Measurements from ENCODE around the gene CDH13.

DNA sequence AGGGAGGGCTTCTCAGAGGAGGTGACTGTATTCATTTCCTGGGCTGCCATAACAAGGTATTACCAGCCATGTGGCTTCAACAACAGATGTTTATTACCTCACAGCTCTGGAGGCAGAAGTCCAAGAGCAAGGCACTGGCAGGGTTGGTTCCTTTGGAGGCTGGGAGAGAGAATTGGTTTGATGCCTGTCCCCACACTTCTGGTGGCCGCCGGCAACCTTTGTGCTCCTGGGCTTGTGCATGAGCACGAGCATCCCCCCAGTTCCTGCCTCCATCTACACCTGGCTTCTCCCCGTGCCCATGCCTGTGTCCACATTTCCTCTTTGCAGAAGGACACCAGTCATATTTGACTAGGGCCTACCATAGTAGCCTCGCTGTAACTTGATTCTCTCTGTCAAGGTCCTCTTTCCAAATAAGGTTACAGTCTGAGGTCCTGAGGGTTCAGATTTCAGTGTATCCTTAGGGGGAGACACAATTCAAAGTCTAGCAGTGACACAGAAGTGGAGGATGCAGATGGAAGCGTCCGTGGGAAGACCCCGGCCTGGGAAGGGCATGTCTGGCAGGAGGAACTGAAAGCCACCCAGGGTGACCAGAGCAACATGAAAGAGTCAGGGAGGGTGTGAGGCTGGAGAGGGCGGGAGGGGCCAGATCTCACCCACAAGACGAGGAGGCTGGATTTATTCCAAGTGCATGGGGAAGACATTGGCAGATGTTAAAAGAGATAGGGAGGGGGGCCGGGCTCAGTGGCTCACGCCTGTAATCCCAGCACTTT, 992.8 kb downstream of the CDH13 start:
- TF ChIP-seq TCF4 (CRISPR knock-in tag; IDR thresholded peaks at IDR 0.05; ENCODE audit: borderline replicate concordance) (no peak), ZNF565 (CRISPR knock-in tag; conservative IDR thresholded peaks at IDR 0.05; ENCODE audit: low read depth) (no peak), GLIS3 (CRISPR knock-in tag; IDR thresholded peaks at IDR 0.05) (no peak), RARB (CRISPR knock-in tag; IDR thresholded peaks at IDR 0.05) (no peak), ISL1 (CRISPR knock-in tag; IDR thresholded peaks at IDR 0.05) (no peak), OSR1 (CRISPR knock-in tag; IDR thresholded peaks at IDR 0.05) (no peak), ARNTL (CRISPR knock-in tag; IDR thresholded peaks at IDR 0.05; ENCODE audit: borderline replicate concordance, low read depth) (no peak), PPARA (CRISPR knock-in tag; IDR thresholded peaks at IDR 0.05; ENCODE audit: borderline replicate concordance) (no peak), TOX (CRISPR knock-in tag; IDR thresholded peaks at IDR 0.05; ENCODE audit: borderline replicate concordance) (no peak), CSDC2 (CRISPR knock-in tag; IDR thresholded peaks at IDR 0.05) (no peak), SNAI2 (CRISPR knock-in tag; IDR thresholded peaks at IDR 0.05) (no peak)
- TF ChIP-seq, protein P1, sequence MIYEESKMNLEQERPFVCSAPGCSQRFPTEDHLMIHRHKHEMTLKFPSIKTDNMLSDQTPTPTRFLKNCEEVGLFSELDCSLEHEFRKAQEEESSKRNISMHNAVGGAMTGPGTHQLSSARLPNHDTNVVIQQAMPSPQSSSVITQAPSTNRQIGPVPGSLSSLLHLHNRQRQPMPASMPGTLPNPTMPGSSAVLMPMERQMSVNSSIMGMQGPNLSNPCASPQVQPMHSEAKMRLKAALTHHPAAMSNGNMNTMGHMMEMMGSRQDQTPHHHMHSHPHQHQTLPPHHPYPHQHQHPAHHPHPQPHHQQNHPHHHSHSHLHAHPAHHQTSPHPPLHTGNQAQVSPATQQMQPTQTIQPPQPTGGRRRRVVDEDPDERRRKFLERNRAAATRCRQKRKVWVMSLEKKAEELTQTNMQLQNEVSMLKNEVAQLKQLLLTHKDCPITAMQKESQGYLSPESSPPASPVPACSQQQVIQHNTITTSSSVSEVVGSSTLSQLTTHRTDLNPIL (CRISPR knock-in tag; IDR thresholded peaks at IDR 0.05; ENCODE audit: low read depth): no peak
- TF ChIP-seq, protein P2, sequence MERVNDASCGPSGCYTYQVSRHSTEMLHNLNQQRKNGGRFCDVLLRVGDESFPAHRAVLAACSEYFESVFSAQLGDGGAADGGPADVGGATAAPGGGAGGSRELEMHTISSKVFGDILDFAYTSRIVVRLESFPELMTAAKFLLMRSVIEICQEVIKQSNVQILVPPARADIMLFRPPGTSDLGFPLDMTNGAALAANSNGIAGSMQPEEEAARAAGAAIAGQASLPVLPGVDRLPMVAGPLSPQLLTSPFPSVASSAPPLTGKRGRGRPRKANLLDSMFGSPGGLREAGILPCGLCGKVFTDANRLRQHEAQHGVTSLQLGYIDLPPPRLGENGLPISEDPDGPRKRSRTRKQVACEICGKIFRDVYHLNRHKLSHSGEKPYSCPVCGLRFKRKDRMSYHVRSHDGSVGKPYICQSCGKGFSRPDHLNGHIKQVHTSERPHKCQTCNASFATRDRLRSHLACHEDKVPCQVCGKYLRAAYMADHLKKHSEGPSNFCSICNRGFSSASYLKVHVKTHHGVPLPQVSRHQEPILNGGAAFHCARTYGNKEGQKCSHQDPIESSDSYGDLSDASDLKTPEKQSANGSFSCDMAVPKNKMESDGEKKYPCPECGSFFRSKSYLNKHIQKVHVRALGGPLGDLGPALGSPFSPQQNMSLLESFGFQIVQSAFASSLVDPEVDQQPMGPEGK (CRISPR knock-in tag; IDR thresholded peaks at IDR 0.05; ENCODE audit: borderline replicate concordance): no peak
- TF ChIP-seq, protein P3, sequence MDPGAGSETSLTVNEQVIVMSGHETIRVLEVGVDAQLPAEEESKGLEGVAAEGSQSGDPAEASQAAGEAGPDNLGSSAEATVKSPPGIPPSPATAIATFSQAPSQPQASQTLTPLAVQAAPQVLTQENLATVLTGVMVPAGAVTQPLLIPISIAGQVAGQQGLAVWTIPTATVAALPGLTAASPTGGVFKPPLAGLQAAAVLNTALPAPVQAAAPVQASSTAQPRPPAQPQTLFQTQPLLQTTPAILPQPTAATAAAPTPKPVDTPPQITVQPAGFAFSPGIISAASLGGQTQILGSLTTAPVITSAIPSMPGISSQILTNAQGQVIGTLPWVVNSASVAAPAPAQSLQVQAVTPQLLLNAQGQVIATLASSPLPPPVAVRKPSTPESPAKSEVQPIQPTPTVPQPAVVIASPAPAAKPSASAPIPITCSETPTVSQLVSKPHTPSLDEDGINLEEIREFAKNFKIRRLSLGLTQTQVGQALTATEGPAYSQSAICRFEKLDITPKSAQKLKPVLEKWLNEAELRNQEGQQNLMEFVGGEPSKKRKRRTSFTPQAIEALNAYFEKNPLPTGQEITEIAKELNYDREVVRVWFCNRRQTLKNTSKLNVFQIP (CRISPR knock-in tag; IDR thresholded peaks at IDR 0.05; ENCODE audit: borderline replicate concordance, low read depth): no peak

Data from SK-N-SH treated with all-trans-retinoic acid at 6 μM for 48 hours (cell line).